GM18520 (cell line): ENCODE results near the gene ROBO1.
"Not testable (repeated sequence)": the region's sequence is repeated elsewhere in the genome, so short reads cannot be mapped to it uniquely, and the experiment has no call there.

Experiments used
- ATAC-seq: cut with Tn5 transposase; IDR thresholded peaks from one replicate; pipeline ENCODE4 v1.9.1; 2021; ENCODE audit not compliant: unreplicated experiment

ROBO1 gene

DNA sequence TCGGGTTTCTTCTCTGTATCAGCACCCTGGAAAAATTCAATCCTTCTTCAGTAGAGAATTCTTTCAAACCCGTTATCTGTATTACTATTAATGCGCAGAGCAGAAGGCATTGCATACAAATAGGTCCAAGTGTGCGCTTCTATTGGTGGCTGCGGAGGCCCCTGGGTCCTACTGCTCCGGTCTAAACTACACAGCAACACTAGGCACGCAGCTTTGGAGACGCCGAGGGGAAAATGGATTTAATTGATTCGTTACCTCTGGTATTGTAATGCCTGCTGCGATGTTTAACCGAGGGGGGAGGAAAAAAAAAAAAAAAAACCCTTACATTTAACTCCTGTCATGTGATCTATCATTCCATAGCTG lies at the start of gene ROBO1:
Gene ROBO1 (minus strand): TSS at position 94 of the 363 bp plus-strand sequence.
- no peak for ATAC-seq

GRCh38 chr3:79817224-79817623 lies 49.4 kb upstream of the ROBO1 start:
- ATAC-seq, result no peak

DNA sequence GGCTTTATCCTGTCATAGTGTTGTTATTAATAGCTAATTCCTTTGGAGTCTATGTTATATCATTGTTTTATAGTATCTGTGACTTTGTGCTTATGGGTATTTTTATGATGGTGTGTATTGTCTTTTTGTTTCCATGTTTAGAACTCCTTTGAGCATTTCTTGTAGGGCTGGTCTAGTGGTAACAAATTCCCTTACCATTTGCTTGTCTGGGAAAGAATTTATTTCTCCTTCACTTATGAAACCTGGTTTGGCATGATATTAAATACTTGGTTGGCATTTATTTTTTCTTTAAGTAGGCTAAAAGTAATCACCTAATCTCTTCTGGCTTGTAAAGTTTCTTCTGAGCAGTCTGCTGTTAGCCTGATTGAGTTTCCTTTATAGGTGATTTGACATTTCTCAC lies 47.7 kb upstream of the ROBO1 start:
- no peak for ATAC-seq

GRCh38 chr3:79810581-79810980 lies 42.8 kb upstream of the ROBO1 start:
- ATAC-seq, result no peak

DNA sequence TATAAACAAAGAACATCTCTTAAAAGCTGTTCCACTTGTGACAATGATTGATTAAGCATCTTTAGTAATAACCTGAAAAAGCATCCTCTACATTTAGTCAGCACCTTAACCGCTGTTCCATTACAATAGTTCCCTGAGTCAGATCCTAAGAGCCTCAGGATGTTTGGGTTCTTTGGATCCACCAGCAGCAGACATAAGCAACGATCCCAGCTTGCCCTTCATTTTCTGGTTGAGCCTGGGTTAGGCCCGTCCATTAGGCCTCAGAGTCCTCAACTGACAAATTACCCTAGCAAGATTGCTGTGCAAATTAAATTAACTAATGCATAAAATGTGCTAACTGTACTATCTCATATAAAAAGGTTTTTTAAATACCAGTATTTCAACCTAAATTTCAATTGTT lies 42.3 kb upstream of the ROBO1 start:
- ATAC-seq, result no peak

DNA sequence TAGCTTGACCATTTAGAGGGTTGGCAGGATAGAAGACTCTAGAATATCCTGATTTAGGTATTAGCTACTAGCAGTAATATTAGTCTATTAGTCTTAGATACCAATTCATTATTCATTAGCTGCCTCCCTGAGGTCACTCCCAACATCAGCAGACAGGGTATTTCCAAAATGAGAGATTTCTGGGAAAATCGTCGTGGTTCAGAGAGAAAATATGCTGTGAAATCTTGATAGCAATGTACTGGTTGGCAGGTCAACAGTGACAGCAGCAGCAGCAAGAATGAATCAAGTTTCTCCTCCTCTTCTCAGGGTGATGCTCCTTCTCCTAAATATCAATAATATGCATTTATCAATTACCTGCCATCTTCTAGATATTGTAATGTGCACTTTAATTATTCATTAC lies 41.3 kb upstream of the ROBO1 start:
- no peak for ATAC-seq

DNA sequence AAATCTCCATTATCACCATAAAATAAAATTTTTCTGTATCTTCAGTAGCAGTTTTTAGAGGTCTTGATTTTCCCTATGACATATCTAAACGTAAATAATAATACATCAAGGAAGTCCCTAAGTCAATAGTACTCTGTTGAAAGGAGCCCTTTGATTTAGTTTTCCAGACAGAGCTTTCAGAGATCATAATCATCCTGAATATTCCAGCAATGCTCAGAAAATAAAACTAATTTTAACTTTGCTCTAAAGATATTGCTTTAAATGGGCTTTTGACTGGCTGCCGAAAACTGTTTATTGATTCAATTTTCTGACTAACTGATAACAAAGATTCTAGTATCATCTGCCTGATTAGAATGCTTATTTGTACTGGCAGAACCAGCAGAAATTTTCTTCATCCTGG lies 40.7 kb upstream of the ROBO1 start:
- ATAC-seq, result no peak

DNA sequence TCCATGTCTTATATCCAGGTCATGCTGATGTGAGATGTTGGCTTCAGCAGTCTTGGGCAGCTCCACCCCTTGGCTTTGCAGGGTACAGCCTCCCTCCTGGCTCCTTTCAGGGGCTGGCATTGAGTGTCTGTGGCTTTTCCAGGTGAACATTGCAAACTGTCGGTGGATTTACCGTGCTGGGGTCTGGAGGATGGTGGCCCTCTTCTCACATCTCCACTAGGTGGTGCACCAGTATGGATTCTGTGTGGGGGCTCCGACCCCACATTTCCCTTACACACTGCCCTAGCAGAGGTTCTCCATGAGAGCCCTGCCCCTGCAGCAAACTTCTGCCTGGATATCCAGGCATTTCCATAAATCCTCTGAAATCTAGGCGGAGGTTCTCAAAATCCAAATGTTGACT lies 22.4 kb upstream of the ROBO1 start:
- ATAC-seq, result not testable (repeated sequence)

DNA sequence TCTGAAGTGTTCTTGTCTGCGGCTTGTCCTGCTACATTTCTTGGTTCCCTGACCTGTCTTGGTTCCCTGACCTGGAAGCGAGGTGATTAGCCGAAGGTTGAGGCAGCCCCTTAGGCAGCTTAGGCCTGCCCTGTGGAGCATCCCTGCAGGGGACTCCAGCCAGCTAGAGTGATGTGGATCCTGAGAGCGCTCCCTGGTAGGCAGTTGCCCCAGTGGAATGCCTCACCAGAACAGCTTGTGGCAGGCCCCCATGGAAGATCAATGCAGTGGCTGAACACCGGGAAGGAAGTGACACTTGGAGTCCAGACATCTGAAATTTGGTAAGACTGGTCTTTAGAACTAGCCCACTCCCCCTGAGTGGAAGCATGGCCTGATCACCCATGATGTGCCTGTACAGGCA lies 5.5 kb upstream of the ROBO1 start:
- ATAC-seq, result no peak

DNA sequence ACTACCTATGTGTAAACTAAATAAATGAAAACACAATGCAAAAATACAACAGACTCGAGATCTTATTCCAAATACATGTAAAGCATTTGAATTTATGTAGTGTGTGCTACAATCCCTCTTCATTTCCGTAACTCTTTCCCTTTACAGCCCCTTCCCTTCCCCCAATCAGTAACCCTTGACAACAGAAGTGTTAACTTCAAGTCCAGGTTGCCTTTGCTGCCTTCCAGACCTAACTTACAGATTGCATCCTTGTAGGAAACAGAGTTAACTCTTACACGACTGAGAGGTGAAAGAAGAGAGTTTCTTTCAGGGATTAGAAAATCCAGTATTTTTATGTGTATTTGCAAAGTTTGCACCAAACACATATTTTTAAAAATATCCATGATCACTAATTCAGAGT lies 1.4 kb upstream of the ROBO1 start:
- ATAC-seq, result no peak

GRCh38 chr3:79767194-79767904 lies 449 bp downstream of the ROBO1 start:
- ATAC-seq, result no peak

DNA sequence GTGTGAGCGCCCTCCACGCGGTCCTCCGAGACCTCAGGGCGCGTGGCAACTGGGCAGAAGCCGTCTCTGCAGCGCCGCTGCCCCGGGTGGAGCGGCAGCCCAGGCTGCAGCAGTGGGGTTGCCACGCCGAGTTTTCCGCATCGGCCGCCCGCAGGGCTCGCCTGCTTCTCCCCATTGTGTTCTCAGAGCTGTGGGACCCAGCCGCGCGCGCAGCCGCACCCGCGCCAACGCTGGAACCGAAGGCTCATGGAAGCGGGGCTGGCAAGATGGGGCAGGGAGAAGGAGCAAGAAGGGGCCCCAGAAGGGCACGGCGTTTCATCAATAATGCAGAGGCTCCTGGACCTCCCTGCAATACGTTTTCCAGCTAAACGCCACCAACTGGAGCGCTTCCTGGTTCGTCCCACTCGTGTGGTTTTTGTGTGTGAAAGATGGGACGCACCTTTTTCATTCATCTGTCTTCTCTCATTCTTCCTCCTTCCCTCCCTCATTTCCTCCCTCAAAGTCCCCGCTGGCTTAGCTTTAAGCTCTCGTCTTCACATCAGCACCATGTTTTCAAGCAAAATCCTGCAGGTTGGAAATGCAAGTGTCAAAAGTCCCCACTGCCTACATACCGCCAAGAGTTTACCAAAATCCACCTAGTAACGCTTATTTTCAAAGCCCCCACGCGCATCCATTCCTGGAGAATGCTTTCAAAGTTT lies 1.2 kb downstream of the ROBO1 start:
- no peak for ATAC-seq

DNA sequence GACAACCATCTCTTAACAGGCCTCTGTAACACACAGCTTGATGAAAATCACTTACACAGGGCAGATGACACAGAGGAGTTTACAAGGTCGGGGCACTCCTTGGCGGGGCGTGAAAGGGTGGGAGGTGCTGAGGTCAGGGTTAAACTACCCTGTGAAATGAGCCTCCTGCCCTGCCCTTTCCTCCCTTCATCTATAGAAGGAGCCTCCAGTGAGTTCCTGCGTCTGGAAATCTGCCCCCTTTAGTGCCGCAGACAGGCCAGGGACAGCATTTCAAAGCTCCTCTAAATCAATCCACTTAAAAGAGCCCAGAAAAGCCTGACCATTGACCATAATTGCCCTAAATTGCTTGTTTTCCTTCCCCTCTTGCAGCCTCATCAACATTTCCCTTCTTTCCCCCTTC lies 1.9 kb downstream of the ROBO1 start:
- ATAC-seq, result no peak

DNA sequence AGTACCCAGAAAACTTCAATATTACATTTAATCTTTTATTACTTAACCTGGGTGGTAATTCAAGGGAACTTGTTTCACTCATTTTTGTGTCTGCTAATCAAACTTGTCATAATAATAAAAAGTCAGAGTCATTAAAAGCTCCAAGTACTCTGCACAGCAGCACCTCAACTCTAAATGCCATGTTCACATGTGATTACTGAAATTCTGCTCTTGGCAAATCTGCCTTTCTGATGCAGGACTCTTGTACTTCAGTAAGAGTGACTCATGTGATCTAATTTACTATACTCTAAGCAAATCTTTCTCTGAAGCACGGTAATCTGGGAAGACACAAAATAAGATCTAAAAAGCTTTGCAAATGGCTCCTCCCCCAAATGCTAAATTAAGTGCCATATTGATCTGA lies 6.4 kb downstream of the ROBO1 start:
- no peak for ATAC-seq

DNA sequence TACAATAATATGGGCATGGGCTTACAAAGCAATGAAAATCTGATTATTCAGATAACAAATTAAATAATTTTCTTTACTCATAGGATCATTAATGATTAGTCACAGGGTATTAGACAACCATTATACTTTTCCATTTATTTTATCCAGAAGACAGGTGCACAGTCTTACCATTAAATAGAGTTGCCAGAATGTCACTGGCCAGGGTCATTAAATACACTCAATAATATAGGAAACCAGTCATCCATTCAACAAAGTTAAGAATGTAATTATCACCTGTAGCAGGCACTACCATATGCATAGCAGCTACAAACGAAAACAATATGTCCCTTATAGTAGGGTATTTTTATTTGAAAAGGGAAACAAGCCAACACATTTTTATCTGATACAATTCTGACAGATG lies 16.1 kb downstream of the ROBO1 start:
- no peak for ATAC-seq

- ATAC-seq, result no peak
These were observed 30.3 kb downstream of the ROBO1 start for GRCh38 chr3:79737530-79737929.

- no peak for ATAC-seq
These were observed 38.7 kb downstream of the ROBO1 start for GRCh38 chr3:79729096-79729495.

GRCh38 chr3:79726786-79727185 lies 41.0 kb downstream of the ROBO1 start:
- ATAC-seq, result no peak

DNA sequence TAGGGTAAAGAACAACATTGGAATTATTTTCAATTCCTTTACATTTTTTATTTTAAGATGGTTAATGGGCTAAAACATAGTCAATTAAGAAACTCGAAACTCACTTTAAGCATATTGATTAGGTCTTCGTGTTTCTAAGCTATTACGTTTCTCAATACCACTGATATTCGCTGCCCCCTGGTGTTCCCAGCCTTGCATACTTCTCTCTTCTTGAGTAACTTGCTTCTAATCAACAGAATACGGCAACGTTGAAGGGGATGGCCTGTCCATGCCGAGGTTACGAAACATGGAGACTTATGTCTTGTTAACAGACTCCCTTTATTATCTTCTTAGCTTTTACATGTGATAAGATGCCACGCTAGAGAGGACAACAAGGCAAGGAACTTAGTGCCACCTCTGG lies 43.6 kb downstream of the ROBO1 start:
- no peak for ATAC-seq

- no peak for ATAC-seq
These were observed 77.7 kb downstream of the ROBO1 start for GRCh38 chr3:79690072-79690471.

DNA sequence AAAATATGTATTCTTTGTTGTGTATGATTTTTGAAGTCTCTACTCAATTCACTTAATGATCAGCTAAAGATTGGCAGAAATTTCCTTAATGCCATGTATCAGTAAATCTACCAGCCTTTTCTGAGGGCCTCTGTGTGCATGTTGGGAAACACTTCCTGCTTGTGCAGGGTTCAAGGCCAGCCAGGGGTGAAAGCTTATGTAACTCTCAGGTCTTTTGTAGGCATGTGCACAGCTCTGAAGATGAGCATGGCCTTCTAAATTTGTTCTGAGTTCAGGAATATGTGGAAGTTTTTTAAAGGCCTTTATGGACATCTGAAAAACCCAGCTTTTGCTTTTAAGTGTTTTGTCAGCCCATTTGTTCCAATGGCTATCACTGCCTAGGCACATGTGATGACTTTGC lies 82.7 kb downstream of the ROBO1 start:
- no peak for ATAC-seq

DNA sequence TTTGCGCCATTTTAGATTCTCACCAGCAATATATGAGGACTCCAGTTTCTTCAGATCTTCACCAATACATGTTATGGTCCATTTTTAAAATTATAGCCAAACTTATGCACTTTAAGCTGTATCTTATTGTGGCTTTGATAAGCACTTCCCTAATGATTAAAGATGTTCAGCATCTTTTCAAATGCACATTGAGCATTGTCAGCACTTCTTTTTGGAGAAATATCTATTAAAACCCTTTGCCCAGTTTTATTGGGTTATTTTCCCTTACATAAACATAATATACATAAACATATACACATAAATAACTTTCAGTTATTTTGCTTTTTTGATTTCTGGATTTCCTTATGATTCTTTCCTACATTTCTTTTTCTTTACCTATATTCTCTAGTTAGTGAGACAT lies 83.8 kb downstream of the ROBO1 start:
- no peak for ATAC-seq

GRCh38 chr3:79672731-79673130 lies 95.1 kb downstream of the ROBO1 start:
- no peak for ATAC-seq
